K562 (cell line): ENCODE measurements around the gene NAV2. TPM values are rescaled to one million over a fixed set of nuclear protein-coding genes. Genes with fewer than 3 reads are reported as not detected.
A peak's percentile ranks its signal among the peaks of the same experiment; 100 is the strongest.

Source experiments
- ATAC-seq: fragments of 200-7000 bp; cut with Tn5 transposase; 3 replicates; pipeline ENCODE4 v1.9.1; 2020; ENCODE audit warnings: moderate library complexity
- BruUV-seq: library from RNA; stranded (reverse); fragments of 400-500 nt; replicated peaks from 2 replicates; lab custom pipeline; 2021; lab: Mats Ljungman, UMichigan
- CTCF ChIA-PET: fragments of 300-600 bp; formaldehyde crosslinking; extraction: SDS; loops from one replicate; lab custom pipeline; 2021; ENCODE audit warnings: low intra/inter-chr PET ratio; lab: Yijun Ruan, JAX
- POLR2A ChIA-PET: fragments of 300-600, 350-650 bp; sonication (Branson Sonifier 250); formaldehyde crosslinking; extraction: SDS; loops from one replicate; lab custom pipeline; 2021; ENCODE audit warnings: antibody characterized with exemption, inconsistent platforms; lab: Yijun Ruan, JAX
- DNase-seq, 4 experiments: peaks; one replicate each; pipeline versions ENCODE4 v3.0.0 to v3.0.0-alpha.2; 2011 to 2018; ENCODE audit warnings: low spot score in 3 of 4, mixed read lengths in 3 of 4; ENCODE audit errors: extremely low read depth in 1 of 4
- FAIRE-seq: peaks from 2 replicates; lab custom pipeline; 2011; peaks lifted over from hg19 to GRCh38; lab: Jason Lieb, UNC
- H2AFZ ChIP-seq: 2 replicates; pipeline ENCODE4 v1.6.0; 2011; ENCODE audit warnings: low read depth, low read length, control low read depth, inconsistent platforms
- H3K27ac ChIP-seq: fragments of 200-600 bp; 3 replicates; pipeline ENCODE4 v1.8.0; 2011; ENCODE audit warnings: low read depth, mild to moderate bottlenecking, control low read depth, inconsistent platforms, low read length, moderate library complexity, mixed read lengths; ENCODE audit errors: extremely low read depth
- H3K27me3 ChIP-seq, 2 experiments: fragments of 300-600 bp in 1 of 2; 2 replicates in 1 of 2; 3 replicates in 1 of 2; pipeline versions ENCODE4 v1.6.0 to v1.8.0; 2011; ENCODE audit warnings: inconsistent platforms in 2 of 2, low read length in 2 of 2, mild to moderate bottlenecking in 1 of 2, mixed read lengths in 1 of 2, moderate library complexity in 1 of 2; ENCODE audit not compliant: control insufficient read depth in 2 of 2, insufficient read depth in 2 of 2
- H3K36me3 ChIP-seq: fragments of 300-600 bp; 3 replicates; pipeline ENCODE4 v1.8.0; 2011; ENCODE audit warnings: mild to moderate bottlenecking, low read length, inconsistent platforms; ENCODE audit not compliant: control insufficient read depth, insufficient read depth
- H3K4me1 ChIP-seq, 2 experiments: fragments of 200-600 bp in 1 of 2; replicated peaks in 1 of 2; 2 replicates in 1 of 2; 3 replicates in 1 of 2; pipeline versions ENCODE4 v1.5.1 to v1.8.0; 2011; ENCODE audit warnings: inconsistent platforms in 2 of 2, low read length in 2 of 2, mild to moderate bottlenecking in 1 of 2, mixed read lengths in 1 of 2, moderate library complexity in 1 of 2; ENCODE audit not compliant: control insufficient read depth in 2 of 2, insufficient read depth in 2 of 2
- H3K4me2 ChIP-seq: 2 replicates; pipeline ENCODE4 v1.6.1; 2011; ENCODE audit warnings: low read length, control low read depth, inconsistent platforms, mixed read lengths; ENCODE audit not compliant: insufficient read depth
- H3K4me3 ChIP-seq: fragments of 200-600 bp; sonication (generic), shearing (Covaris generic); 2 replicates; pipeline ENCODE4 v1.5.1; 2016; ENCODE audit warnings: control low read depth, inconsistent platforms
- H3K79me2 ChIP-seq: fragments of 200-600 bp; 3 replicates; pipeline ENCODE4 v1.8.0; 2011; ENCODE audit warnings: low read length, inconsistent platforms; ENCODE audit not compliant: control insufficient read depth, insufficient read depth
- H3K9ac ChIP-seq, 2 experiments: 2 replicates each; pipeline versions ENCODE4 v1.6.0 to v1.6.1; 2011; ENCODE audit warnings: low read depth in 2 of 2, low read length in 2 of 2, control low read depth in 1 of 2, inconsistent platforms in 1 of 2, mild to moderate bottlenecking in 1 of 2, mixed read lengths in 1 of 2; ENCODE audit not compliant: insufficient read depth in 1 of 2
- H3K9me1 ChIP-seq: one replicate; pipeline ENCODE4 v1.6.0; 2011; ENCODE audit warnings: inconsistent platforms, mild to moderate bottlenecking, low read length, moderate library complexity; ENCODE audit not compliant: control insufficient read depth, insufficient read depth
- H3K9me3 ChIP-seq: replicated peaks from 2 replicates; pipeline ENCODE4 v1.5.1; 2011; ENCODE audit warnings: low read depth, low read length, inconsistent platforms; ENCODE audit not compliant: control insufficient read depth, insufficient read depth
- H4K20me1 ChIP-seq: replicated peaks from 2 replicates; pipeline ENCODE4 v1.6.1; 2011; ENCODE audit warnings: low read length, inconsistent platforms, mixed read lengths; ENCODE audit not compliant: control insufficient read depth, insufficient read depth
- EHMT2 ChIP-seq: fragments of 450-650 bp; IDR thresholded peaks from 2 replicates; pipeline ENCODE4 v1.6.1; 2018; ENCODE audit warnings: antibody characterized with exemption
- EP400 ChIP-seq: fragments of 450-650 bp; IDR thresholded peaks from 2 replicates; pipeline ENCODE4 v1.6.1; 2017; ENCODE audit warnings: antibody characterized with exemption, mild to moderate bottlenecking, moderate library complexity
- FOXA1 ChIP-seq: fragments of 450-650 bp; IDR thresholded peaks from 2 replicates; pipeline ENCODE4 v1.6.1; 2016; ENCODE audit warnings: mild to moderate bottlenecking, borderline replicate concordance
- FOXJ2 ChIP-seq: fragments of 200-800 bp; sonication (Bioruptor generic); IDR thresholded peaks from 2 replicates; pipeline ENCODE4 v1.6.1; 2016; ENCODE audit warnings: missing genetic modification characterization, missing compliant biosample characterization
- HDAC6 ChIP-seq: IDR thresholded peaks from 2 replicates; pipeline ENCODE4 v1.6.1; 2012; ENCODE audit warnings: low read depth, mild to moderate bottlenecking, control low read depth, inconsistent platforms, low read length, moderate library complexity
- MAZ ChIP-seq, 2 experiments: fragments of 450-650 bp in 1 of 2; sonication (generic) in 1 of 2; formaldehyde crosslinking; IDR thresholded peaks in 1 of 2; conservative IDR thresholded peaks in 1 of 2; 2 replicates each; pipeline versions ENCODE4 v1.4.0 to v1.5.0; 2020; ENCODE audit warnings: mild to moderate bottlenecking in 1 of 2, missing genetic modification reagents in 1 of 2
- NONO ChIP-seq, 2 experiments: fragments of 200-400 bp in 1 of 2; fragments of 450-650 bp in 1 of 2; formaldehyde crosslinking in 1 of 2; IDR thresholded peaks; 2 replicates each; pipeline ENCODE4 v1.6.1; 2017; ENCODE audit warnings: low read depth in 2 of 2, mild to moderate bottlenecking in 2 of 2, moderate library complexity in 2 of 2, low read length in 1 of 2
- TFE3 ChIP-seq: fragments of 450-650 bp; formaldehyde crosslinking; IDR thresholded peaks from 2 replicates; pipeline ENCODE4 v1.4.0; 2020; ENCODE audit warnings: mild to moderate bottlenecking, mixed read lengths
- ZNF121 ChIP-seq: sonication (generic); formaldehyde crosslinking; conservative IDR thresholded peaks from 2 replicates; pipeline ENCODE4 v1.8.0; 2022; ENCODE audit warnings: missing genetic modification reagents
- ZNF785 ChIP-seq: fragments of 250-450 bp; sonication (Bioruptor Pico); IDR thresholded peaks from 2 replicates; pipeline ENCODE4 v1.4.0; 2020; ENCODE audit warnings: mild to moderate bottlenecking
- WGBS: fragments of 100-300 bp; shearing (Covaris generic); methylation state at CpG from one replicate; pipeline ENCODE4 v1.1.6; 2016; ENCODE audit warnings: low coverage, mixed read lengths; ENCODE audit not compliant: insufficient coverage; ENCODE audit errors: missing lambda C conversion rate; 5-methylcytosine and 5-hydroxymethylcytosine counted together
- in situ Hi-C: fragments of 300-500 bp; cut with MboI; formaldehyde crosslinking; loops from 4 replicates; pipeline ENCODE4 v1.15.0; 2018; ENCODE audit warnings: inconsistent platforms, mixed read lengths
- intact Hi-C: fragments of 100-400 bp; cut with micrococcal nuclease; formaldehyde crosslinking; loops from 2 replicates; pipeline ENCODE4 v1.14.2; 2022
- polyA plus RNA-seq, 8 experiments: library from polyadenylated mRNA; depleted of rRNA in 4 of 8; stranded (reverse) in 5 of 8; unstranded in 3 of 8; fragments of >200 nt; fragmentation: Nextera tagmentation in 2 of 8; fragmentation: Illumina TruSeq in 1 of 8; extraction: Ambion mirVana in 2 of 8; extraction: Trizol in 1 of 8; gene quantifications; 2 replicates each; pipeline versions ENCODE4 v1.2.1 to v1.2.3, GENCODE V29; 2011 to 2014; ENCODE audit warnings: inconsistent platforms in 1 of 8, missing spikeins in 1 of 8
- total RNA-seq, 7 experiments: library from RNA; depleted of rRNA in 6 of 7; stranded (reverse); fragments of >200 nt in 6 of 7; fragmentation: Illumina TruSeq in 2 of 7; extraction: Trizol in 2 of 7; gene quantifications; 2 replicates each; pipeline versions ENCODE4 v1.2.1 to v1.2.3, GENCODE V29; 2011 to 2021; ENCODE audit warnings: low replicate concordance in 1 of 7
- TF ChIP-seq, protein P1 (sequence below), 2 experiments: IDR thresholded peaks in 1 of 2; conservative IDR thresholded peaks in 1 of 2; 2 replicates each; pipeline ENCODE4 v1.6.1; 2016; ENCODE audit warnings: low read depth in 2 of 2, mild to moderate bottlenecking in 1 of 2, missing compliant biosample characterization in 1 of 2, missing genetic modification characterization in 1 of 2, moderate library complexity in 1 of 2
- TF ChIP-seq, protein P2 (sequence below): IDR thresholded peaks from 2 replicates; pipeline ENCODE4 v1.6.1; 2011; ENCODE audit not compliant: insufficient read length; ENCODE audit errors: extremely low read depth

NAV2 gene
- total and polyA plus RNA-seq, 9 of the 15 experiments (the other 6 are each of a cell fraction or from before 2014, with no cell fraction given) = 0.03 to 0.35 (median 0.05) TPM

DNA sequence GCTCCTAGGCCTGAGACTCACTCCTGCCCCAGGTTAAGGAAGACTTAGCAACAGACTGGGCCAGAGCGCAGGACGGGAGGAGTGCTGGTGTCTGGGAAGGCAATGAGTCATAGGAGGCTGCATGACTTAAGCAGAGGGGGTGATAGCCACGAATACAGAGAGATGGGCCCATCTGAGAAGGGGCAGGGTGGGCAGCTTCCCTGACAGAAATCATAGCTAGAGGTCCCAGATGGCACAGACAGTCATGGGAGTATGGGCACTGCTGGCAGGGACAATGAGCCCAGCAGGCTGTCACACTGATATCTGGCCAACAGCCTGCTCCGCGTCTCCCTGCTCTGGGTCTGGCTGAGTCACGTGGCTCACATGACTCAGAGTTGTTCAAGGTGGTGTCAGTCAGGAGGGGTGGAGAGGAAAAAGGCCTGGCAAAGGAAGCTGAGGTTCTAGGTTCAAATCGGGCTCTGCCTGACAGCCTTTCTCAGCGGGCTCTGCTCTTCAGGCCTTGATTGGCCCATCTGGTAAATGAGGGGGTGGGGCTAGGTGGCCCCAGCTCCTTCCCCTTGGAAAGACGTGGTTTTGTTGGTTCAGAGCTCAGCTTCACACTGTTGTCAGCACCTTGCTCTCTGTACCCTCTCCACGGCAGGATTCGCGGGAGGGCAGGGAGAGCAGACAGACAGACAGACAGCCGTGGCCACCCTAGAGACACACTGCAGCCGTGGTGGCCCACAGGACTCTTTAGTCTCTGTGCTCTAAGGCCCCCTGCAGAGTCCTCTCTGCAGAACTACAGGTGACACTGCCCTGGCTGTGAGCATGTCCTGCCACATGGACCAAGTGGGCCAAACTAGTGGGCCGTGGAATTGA is 399.9 kb downstream of the NAV2 start:
- H3K9me3 ChIP-seq = no peaks in the 10 kb centered on the region
- FAIRE-seq = peak; percentile 98
- no peaks in the 10 kb centered on the region for H3K27me3 ChIP-seq
- H3K36me3 ChIP-seq = no peaks in the 10 kb centered on the region
- H3K79me2 ChIP-seq = no peaks in the 10 kb centered on the region
- no peaks in the 10 kb centered on the region for H3K9me1 ChIP-seq
- no peak overlapping the region for H3K4me3 ChIP-seq
- BruUV-seq = no TSS peak
- intact Hi-C loops (loop anchor here (5.0 kb wide), 2 partner anchors 45 to 75 kb away; no protein-coding TSS in a partner anchor), in situ Hi-C loops (no loop called here)
- ChIA-PET POLR2A (interaction anchor here (0.6 to 1.5 kb wide), 5 partner anchors 16 to 205 kb away, joined by 3 to 8 read pairs (median 3); no protein-coding TSS in a partner anchor), CTCF (interaction anchor here (0.7 kb wide), 1 partner anchor 162 kb away, joined by 3 read pairs; no protein-coding TSS in a partner anchor)
- 9% methylated on average over 15 of the region's 15 CpGs for WGBS
- no peaks in the 10 kb centered on the region; the same call in 1 of the 2 replicates for H4K20me1 ChIP-seq
- peak overlapping the region; percentile 31 to 39; a peak in 2 of 4 replicates for H3K9ac ChIP-seq
- DNase-seq = peak; percentile 82 to 87 (median 84)
- H3K4me1 ChIP-seq = peaks cover 12 to 14% of the 10 kb centered on the region in 2 experiments
- ATAC-seq = peak; percentile 94
- H3K4me2 ChIP-seq = peak overlapping the region; percentile 66
- peak overlapping the region; percentile 77 for H2AFZ ChIP-seq
- H3K27ac ChIP-seq = peak overlapping the region; percentile 30; the same call in 1 of the 3 replicates
- TF ChIP-seq ZNF785 (CRISPR knock-in tag) = no peak
- TF ChIP-seq FOXJ2 (tag) = no peak
- peak; percentile 67; the same call in 1 of the 2 replicates for TF ChIP-seq EP400
- TF ChIP-seq, protein P1, sequence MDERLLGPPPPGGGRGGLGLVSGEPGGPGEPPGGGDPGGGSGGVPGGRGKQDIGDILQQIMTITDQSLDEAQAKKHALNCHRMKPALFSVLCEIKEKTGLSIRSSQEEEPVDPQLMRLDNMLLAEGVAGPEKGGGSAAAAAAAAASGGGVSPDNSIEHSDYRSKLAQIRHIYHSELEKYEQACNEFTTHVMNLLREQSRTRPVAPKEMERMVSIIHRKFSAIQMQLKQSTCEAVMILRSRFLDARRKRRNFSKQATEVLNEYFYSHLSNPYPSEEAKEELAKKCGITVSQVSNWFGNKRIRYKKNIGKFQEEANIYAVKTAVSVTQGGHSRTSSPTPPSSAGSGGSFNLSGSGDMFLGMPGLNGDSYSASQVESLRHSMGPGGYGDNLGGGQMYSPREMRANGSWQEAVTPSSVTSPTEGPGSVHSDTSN (CRISPR knock-in tag; IDR thresholded peaks at IDR 0.05; ENCODE audit: low read depth) = no peak
- TF ChIP-seq, protein P1 (tag; conservative IDR thresholded peaks at IDR 0.05; ENCODE audit: low read depth) = no peak; the same call in 1 of the 2 replicates
- peak in 1 of 2 experiments; percentile 77; a peak in 3 of 4 replicates for TF ChIP-seq MAZ (CRISPR knock-in tag; conservative IDR thresholded peaks at IDR 0.05 in 1 of 2, IDR thresholded peaks at IDR 0.05 in 1 of 2)
- no peak for TF ChIP-seq HDAC6
- TF ChIP-seq, protein P2, sequence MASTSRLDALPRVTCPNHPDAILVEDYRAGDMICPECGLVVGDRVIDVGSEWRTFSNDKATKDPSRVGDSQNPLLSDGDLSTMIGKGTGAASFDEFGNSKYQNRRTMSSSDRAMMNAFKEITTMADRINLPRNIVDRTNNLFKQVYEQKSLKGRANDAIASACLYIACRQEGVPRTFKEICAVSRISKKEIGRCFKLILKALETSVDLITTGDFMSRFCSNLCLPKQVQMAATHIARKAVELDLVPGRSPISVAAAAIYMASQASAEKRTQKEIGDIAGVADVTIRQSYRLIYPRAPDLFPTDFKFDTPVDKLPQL = no peak
- TF ChIP-seq EHMT2 = peak; percentile 41; the same call in 1 of the 2 replicates
- TF ChIP-seq NONO (IDR thresholded peaks at IDR 0.05; ENCODE audit: low read depth in 2 of 2, low read length in 1 of 2) = no peak; a peak in 1 of 4 replicates
- TF ChIP-seq TFE3 (CRISPR knock-in tag) = peak; percentile 95
- no peak for TF ChIP-seq ZNF121 (CRISPR knock-in tag)
- TF ChIP-seq FOXA1 = no peak
